GM18502 (cell line): Measurements from ENCODE around the gene RGS17.
A peak's percentile ranks its signal among the peaks of the same experiment; 100 is the strongest.
"Not testable (repeated sequence)": the region's sequence is repeated elsewhere in the genome, so short reads cannot be mapped to it uniquely, and the experiment has no call there.

Source experiments
- ATAC-seq: cut with Tn5 transposase; IDR thresholded peaks from one replicate; pipeline ENCODE4 v1.9.1; 2021; ENCODE audit warnings: mild to moderate bottlenecking; ENCODE audit not compliant: unreplicated experiment, poor library complexity

The RGS17 gene

DNA sequence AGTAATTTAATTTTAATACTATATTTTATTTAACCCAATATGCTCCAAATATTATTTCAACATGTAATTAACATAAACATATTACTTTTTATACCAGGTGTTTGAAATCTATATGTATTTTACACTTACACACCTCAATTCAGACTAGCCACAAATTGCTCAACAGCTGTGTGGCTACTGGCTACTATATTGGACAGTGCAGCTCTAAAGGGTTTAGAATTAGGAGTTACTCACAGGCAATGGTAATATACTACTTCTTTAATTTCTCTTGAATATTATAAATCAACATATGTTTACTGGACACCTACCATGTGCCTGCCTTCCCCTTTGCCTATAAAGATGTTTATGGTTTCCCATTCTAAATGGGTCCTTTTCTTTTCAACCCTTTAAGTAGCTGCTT lies 130.8 kb downstream of the RGS17 start:
- no peak for ATAC-seq

DNA sequence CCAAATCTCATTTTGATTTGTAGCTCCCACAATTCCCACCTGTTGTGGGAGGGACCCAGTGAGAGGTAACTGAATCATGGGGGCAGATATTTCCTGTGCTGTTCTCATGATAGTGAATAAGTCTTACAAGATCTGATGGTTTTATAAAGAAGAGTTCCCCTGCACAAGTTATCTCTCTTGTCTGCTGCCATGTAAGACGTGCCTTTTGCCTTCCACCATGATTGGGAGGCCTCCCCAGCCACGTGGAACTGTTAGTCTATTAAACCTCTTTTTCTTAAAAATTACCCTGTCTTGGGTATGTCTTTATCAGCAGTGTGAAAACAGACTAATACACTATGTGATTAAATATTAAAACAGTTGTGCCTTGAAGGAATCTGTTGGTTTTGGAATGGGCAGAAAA lies 131.5 kb downstream of the RGS17 start:
- not testable (repeated sequence) for ATAC-seq

DNA sequence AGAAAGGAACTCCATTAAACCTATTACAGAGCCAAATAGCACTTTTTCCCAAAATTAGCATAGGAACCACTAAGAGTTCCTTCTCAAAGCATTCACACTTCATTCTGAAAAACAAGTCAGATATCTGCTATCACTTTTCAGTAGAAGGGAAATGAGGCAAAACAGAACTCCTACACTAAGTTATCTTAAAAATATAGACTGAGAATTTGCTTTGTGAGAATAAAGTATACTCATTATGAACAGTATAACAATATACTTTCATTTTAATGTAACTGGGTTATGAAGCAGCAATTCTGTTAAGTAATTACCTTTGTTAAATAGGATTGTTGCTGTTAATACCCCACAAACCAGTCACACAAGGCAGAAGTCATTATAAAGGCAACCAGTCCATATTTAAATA lies 137.2 kb downstream of the RGS17 start:
- no peak for ATAC-seq

DNA sequence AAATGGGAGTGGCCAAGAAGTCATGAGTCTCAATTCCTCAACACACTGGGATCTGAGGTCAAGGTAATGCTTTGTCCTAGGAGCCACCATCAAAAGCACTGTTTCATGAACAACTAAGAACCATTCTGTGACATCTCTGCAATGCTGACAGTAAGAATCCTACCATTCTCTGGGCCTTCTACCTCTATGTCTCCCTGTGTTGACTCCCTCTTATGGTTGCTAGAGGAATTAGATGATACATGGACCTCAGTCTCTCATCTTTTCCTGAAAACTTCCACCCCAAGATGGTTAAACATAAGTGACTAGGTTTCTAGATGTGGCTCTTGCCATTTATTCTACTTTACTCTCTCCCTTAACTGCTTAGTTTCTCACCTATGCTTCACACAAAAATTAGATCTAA lies 137.7 kb downstream of the RGS17 start:
- no peak for ATAC-seq

DNA sequence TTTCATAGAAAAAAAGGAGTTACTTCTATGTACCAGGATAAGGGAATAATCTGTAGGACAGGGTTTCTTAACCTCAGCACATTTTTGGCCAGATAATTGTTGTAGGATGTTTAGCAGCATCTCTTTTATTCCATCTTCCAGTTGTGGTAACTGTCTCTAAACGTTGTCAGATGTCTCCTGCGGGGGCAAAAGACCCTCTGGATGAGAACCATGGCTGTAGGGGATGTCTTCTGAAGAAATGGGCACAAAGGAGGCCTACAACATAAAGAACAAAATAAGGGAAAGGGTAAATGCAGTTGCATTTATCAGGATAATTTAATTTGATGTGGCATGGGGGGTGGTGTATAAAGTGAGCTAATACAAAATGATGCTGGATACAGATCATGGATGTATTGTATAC lies 144.1 kb downstream of the RGS17 start:
- ATAC-seq = no peak

DNA sequence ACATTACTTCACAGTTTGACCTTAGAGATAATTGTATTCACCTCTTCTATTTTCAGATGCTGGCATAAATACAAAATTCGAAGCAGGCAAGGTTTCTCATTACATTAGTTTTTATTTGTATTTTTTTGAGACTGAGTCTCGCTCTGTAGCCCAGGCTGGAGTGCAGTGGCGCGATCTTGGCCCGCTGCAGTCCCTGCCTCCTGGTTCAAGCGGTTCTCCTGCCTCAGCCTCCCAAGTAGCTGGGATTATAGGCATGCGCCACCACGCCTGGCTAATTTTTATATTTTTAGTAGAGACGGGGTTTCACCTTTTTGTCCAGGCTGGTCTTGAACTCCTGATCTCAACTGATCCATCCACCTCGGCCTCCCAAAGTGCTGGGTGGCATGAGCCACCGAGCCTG lies 145.8 kb downstream of the RGS17 start:
- not testable (repeated sequence) for ATAC-seq

DNA sequence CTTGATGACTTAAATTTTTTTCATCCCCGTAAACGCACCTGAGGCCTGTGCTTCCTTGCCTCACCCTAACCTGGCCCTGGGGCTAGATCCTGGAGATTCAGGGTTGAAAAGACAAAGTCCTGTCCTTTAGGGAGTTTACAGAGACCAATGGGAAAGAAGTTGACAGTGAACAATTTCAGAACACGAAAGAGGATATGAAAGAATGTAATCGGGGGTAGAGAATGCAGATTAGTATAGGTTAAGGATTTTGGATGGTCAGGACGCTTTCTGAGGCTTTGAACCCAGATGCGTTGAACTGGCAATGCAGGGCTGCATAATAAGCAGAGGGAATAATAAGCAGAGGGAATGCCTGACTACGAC lies 146.6 kb downstream of the RGS17 start:
- ATAC-seq = peak; percentile 31

DNA sequence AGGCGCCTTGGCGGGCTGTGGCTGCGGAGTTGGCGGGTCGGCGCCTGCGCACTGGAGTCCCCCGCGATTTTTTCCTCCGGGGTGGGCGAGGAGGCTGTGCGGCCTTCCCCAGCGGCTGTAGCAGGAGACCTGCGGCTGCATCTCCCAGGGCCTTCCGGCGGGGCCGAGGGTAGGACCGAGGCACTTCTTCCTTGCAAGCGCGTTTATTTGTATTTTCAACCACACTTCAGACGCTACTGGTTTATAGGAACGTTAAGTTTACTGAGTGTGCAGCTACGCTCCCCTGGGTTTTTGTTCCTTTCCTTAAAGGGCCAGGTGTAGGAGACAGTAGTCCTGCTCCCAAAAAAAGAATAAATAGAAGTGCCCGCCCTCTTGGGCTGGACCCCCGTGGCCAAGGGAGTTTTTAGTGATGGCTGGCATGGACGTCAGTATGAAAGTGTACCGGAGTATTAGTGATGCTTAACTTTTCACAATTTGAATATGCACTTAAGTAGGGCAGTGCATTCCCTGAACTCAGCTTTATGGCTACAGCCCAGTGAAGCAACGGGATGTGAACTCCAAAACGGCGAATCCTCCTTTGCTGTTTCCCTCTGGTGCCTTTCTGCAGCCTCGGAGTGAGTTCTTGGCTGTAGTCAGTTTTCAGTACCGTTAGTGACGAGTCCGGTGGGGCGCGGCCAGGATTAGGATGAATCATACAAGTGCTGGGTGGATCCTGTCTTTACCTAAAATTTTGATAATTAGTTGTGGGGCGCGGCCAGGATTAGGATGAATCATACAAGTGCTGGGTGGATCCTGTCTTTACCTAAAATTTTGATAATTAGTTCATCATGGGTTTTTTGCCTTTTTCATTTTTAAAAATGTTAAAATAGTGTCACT lies 147.2 kb downstream of the RGS17 start:
- ATAC-seq = peak; percentile 28

DNA sequence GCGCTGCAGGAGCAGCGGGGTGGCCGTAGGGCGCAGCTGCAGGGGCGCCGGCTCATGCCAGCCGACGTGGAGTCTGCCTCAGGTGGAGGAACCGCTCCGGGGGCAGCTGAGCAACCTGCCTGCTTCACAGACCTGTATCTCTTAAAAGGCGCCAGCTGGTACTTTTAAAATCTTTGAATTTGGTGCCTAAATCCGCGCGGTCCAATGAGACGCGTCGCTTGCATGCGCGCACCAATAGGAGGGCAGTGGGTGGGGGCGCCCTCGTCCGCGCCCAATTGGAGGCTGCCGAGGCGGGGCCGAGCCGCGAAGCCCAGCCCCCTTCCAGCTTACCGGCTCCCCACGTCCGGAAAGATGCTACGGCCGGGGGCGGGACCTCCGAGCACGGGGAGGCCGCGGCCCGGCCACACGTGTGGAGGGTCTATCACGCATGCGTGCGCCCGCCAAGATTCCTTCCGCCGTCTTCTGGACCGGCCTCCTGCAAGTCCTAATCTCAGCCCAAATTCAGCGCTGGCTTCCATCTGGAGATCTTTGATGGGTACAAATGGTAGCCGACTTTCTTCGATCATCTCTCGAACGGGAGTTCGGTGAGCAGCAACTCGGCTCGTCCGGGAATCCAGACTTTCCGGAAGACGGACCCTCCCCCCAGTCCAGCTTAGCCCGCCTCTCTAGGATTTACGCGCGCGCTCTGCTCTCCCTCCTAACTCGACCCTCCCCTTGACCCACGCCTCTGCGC lies 148.0 kb downstream of the RGS17 start, which contains the start of gene FBXO5:
TSS of gene FBXO5 (minus strand) at position 138 of the 733 bp plus-strand sequence. CDS start at position 56, 82 bp downstream.
- ATAC-seq = peak; percentile 83

DNA sequence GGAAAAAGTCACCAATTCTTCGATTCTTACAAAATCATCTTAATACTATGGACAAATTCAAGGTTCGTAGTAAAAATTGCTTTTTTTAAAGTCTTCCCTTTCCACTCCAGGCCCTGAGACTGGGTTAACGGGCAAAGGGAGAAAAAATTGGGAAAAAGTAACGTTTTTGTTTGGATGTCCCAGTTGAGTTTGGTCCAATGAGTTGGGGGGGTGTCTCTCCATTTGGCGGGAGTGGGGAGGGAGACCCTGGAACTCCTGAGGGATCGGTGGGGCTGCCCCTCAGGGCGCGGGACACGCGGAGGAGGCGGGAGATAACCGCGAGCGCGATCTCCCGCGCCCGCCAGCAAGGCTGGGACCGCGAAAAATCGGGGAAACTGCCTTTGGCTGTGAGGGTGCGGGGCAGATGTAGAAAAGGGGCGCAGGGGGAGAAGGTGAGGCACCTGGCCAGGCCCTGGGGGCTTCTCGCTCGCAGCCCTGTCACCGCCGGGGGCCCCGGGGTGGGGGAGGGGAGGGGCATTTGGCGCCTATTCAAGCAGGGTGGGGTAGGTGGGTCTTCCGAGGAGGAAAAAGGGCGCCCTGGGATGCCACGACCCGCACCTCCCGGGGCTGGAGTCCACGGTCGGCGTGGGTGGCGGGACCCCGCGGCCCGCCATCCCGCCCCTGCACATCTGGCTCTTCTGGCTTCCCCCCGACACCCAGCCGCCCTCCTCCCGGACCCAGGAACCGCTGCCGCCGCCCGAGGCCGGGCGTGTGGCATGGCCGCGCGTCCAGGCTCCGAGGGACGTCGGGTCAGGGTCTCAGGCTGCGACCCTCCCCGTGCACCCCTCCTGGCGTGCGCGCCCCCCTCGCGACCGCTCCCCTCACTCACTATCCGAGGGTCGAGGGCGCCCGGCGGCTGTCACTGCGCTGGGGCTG lies 148.8 kb downstream of the RGS17 start:
- ATAC-seq = peak; percentile 1

DNA sequence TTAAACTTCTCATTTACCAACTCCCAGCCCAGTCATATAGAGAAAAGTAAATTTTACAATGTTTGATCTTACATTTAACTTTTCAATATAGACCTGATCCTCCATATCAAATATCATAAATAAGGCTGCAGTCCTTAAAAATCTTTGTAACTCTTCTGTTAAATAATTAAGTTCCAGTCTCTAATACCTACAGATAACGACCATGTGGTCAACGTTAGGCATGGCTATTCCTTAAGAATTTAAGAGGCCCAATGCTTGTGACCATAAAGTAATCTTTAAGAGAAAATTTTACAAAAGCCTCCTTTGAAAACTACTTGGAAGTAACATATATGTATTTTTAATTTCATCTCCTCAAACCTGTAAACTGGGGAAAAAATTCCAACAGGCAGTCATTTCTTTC lies 149.9 kb downstream of the RGS17 start:
- no peak for ATAC-seq

DNA sequence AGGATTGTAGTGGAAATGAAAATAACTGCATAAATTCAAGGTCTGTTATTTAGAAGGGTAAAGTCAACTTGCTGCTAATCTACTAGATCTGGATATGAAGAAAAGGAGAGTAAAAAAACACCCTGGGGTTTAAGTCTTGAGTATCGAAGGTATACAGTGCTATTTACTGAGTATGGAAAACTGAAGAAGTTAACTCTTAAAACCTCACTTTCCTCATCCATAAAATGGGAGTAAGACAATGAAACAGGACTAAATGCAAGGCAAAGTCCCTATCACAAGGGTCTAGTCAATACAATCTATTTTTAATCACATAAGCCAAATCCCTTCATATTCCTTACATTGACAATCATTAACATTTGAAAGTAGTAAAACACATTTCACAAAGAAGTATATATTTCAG lies 150.4 kb downstream of the RGS17 start:
- ATAC-seq = no peak

DNA sequence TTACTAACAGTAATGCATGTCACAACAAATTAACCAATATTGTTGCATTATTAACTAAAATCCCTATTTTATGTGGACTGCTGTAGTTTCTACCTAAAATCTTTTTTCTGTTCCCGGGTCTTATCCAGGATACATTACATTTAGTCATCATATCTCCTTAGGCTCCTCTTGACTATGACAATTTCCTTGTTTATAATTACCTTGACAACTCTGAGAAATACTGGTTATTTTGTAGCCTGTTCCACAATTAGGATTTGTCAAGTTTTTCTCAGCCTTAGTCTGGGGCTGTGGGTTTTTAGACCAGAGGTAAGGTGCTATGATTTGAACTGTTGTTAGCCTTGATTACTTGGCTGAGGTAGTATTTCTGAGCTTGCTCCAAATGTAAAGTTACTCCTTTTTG lies 152.0 kb downstream of the RGS17 start:
- ATAC-seq = no peak

DNA sequence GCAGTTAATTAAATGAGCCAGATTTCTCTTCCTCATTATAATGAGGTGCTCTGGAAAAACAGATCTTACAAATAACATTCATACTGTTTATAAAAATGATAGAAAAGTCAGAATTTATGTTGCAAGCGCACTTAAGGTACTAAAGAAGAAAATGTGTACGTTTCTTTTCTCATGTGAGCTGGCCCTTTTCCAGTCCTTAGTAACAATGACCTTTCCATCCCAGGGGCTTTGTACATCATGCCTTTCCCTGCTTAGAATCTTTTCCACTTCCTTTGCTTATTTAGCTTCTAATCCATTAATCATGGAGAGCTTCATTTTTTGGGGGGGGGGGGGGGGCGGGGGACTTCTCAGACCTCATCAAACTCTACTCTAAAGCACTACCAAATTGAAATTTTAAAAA lies 153.0 kb downstream of the RGS17 start:
- no peak for ATAC-seq

DNA sequence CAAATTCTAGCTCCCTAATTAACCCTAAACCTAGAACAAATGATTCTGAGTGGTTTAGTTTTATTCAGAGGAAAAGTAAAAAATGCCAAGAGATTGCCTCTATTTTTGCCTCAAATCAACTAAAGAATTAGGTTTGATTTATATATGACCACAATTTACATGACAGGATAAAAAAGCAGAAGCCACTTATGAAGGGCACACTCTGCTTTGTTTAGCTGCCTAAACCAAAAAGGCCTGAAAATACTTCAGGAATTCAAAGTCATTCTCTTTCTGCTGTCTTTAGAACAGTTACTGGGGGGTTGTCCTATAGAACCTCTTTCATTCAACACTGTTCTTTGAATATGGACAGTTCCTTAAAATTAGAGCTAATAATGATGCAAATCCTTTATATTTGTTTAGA lies 153.5 kb downstream of the RGS17 start:
- no peak for ATAC-seq

DNA sequence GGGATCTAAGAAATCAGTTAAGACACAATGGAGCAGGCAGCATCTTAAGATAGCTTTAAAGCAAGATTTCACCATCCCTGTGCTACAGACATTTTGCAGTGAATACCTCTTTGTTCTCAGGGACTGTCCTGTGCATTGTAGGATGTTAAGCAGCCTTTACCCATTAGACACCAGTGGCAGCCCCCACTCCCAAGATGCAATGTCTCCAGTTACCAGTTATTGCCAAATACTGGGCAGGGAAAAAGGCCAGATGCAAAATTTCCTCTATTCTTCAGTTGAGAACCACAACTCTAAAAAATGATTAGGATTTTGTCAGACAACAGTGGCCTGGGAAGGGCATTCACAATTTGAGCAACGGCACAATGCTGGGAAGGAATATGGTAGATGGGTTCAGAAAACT lies 154.3 kb downstream of the RGS17 start:
- no peak for ATAC-seq

DNA sequence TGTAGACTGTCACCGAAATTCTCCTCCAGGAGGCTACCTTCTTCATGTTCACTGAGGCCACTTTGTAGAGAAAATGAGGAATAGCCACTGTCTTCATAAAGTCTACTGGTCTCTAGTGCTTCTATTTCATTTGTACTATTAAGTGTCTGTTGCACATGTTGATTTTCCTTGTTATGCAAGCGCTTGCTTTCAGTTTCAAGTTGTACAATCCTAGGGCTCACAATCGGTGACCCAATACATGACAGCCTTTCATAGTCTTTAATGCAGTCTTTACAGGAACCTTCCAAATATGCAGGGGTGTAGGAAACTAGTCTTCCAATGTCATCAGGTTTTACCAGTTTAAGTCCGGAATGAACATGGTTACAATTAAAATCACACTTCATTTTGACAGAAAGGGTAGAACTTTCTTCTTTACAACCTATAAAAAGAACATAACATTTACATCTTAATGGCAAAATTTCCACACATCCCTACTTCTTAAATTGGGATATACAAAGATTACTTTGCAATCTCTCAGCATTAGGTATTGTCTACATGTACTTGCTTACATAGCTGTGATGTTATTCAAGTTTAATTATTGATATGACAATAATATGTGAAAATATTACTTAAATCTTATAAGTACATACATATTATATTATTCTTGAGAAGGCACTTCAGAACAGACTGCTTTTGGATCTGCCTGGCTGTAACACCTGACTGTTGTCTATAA lies 155.7 kb downstream of the RGS17 start:
- peak; percentile 72 for ATAC-seq

DNA sequence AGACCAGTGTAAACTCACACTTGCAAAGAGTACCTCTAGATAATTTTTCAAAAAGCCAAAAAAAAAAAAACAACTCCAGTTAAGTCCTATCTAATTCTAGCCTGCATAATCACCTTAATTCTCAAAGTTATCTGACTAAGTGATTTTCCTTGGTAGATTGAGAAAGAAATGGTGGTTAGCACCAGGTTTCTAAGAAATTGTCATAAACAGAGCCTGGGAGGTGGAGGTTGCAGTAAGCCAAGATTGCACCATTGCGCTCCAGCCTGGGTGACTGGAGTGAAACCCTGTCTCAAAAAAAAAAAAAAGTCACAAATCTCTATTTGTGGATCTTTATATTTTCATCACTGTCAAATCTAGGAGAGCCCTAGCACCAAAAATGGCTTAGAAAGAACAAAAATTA lies 157.2 kb downstream of the RGS17 start:
- no peak for ATAC-seq

DNA sequence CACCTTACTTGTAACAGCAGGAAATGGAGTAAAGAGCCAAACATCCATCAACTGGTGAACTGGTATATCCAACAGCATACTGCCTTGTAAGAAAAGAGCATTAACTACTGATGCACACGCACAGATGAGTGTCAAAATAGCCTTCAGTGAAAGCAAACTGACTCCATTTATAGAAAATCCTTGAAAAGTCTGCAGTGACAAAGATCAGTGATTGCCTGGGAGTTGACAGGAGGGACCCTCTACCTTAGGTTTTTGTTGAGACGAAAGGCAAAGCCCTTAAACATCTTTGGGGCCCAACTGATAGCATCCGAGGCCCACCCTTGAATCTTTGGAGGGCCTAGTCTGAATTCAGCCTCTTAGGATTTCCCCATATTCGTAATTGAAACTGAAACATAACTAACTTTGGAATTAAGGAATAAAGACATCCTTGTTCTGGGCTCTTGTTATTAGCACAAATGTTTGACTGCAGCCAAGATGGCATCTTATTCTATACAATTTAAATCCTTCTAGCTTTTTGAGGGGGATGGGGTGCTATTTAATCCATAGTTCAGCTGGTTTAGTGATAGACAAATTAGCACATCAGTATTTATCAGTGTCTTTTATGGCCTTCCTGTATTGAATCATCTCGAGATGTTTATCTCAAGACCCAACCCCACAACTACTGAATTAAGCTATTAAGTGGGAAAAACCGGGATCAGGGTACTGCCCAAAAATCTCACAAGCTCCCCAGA lies 161.2 kb downstream of the RGS17 start:
- no peak for ATAC-seq
